NB4 (cell line): ENCODE data around the gene ASB2.

ENCODE experiments used
- MYC ChIP-seq: IDR thresholded peaks from 2 replicates; pipeline ENCODE4 v1.6.1; 2011; ENCODE audit warnings: low read depth, low read length
- POLR2A ChIP-seq: IDR thresholded peaks from 2 replicates; pipeline ENCODE4 v1.6.1; 2011; ENCODE audit warnings: mild to moderate bottlenecking; ENCODE audit not compliant: insufficient read length; ENCODE audit errors: extremely low read depth
- TF ChIP-seq, protein P1 (sequence below): IDR thresholded peaks from one replicate; pipeline ENCODE4 v1.5.1; 2012; ENCODE audit warnings: low read depth, low read length
- TF ChIP-seq, protein P2 (sequence below): IDR thresholded peaks from 2 replicates; pipeline ENCODE4 v1.6.1; 2011; ENCODE audit warnings: low read depth, low read length

DNA sequence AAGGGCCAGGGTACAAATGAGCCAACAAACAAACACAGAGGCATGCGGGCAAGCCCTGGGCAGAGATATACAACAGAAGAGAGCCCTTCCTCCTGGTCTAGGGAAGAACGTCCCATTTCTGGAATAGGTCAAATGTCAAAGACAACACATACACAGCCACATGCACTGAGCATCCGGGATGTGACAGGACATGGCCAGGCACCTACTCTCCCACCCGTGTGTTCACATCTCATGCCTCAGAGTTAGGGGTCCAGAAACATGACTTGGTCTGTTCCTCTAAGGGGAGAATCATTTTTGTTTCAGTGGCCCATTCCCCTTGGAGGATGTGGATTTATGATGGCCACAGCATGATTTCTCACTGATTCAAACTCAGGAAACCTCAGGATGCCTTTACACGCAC, 801 bp upstream of the ASB2 start:
- no peak for TF ChIP-seq POLR2A
- TF ChIP-seq, protein P1, sequence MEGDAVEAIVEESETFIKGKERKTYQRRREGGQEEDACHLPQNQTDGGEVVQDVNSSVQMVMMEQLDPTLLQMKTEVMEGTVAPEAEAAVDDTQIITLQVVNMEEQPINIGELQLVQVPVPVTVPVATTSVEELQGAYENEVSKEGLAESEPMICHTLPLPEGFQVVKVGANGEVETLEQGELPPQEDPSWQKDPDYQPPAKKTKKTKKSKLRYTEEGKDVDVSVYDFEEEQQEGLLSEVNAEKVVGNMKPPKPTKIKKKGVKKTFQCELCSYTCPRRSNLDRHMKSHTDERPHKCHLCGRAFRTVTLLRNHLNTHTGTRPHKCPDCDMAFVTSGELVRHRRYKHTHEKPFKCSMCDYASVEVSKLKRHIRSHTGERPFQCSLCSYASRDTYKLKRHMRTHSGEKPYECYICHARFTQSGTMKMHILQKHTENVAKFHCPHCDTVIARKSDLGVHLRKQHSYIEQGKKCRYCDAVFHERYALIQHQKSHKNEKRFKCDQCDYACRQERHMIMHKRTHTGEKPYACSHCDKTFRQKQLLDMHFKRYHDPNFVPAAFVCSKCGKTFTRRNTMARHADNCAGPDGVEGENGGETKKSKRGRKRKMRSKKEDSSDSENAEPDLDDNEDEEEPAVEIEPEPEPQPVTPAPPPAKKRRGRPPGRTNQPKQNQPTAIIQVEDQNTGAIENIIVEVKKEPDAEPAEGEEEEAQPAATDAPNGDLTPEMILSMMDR = no peak
- TF ChIP-seq, protein P2, sequence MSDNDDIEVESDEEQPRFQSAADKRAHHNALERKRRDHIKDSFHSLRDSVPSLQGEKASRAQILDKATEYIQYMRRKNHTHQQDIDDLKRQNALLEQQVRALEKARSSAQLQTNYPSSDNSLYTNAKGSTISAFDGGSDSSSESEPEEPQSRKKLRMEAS = no peak
- no peak for TF ChIP-seq MYC
